BE2C (cell line): ENCODE measurements around the gene ANGPT4.

Experiments used
- DNase-seq: peaks from one replicate; pipeline ENCODE4 v3.0.0-alpha.2; 2020
- H3K27me3 ChIP-seq: fragments of 250-450 bp; sonication (Bioruptor Pico); 2 replicates; pipeline ENCODE4 v1.5.1; 2020; ENCODE audit warnings: mild to moderate bottlenecking
- H3K36me3 ChIP-seq: fragments of 250-450 bp; sonication (Bioruptor Pico); 2 replicates; pipeline ENCODE4 v1.5.1; 2020; ENCODE audit warnings: mild to moderate bottlenecking
- H3K4me1 ChIP-seq: fragments of 250-450 bp; sonication (Bioruptor Pico); 2 replicates; pipeline ENCODE4 v1.5.1; 2020
- H3K4me3 ChIP-seq: 2 replicates; pipeline ENCODE4 v1.5.1; 2011; ENCODE audit warnings: low read depth, low read length
- H3K9me3 ChIP-seq: fragments of 250-450 bp; sonication (Bioruptor Pico); 2 replicates; pipeline ENCODE4 v1.5.1; 2020
- TF ChIP-seq, protein P1 (sequence below): IDR thresholded peaks from 2 replicates; pipeline ENCODE4 v1.5.1; 2012; ENCODE audit warnings: mild to moderate bottlenecking, low read depth, low read length

The ANGPT4 gene

DNA sequence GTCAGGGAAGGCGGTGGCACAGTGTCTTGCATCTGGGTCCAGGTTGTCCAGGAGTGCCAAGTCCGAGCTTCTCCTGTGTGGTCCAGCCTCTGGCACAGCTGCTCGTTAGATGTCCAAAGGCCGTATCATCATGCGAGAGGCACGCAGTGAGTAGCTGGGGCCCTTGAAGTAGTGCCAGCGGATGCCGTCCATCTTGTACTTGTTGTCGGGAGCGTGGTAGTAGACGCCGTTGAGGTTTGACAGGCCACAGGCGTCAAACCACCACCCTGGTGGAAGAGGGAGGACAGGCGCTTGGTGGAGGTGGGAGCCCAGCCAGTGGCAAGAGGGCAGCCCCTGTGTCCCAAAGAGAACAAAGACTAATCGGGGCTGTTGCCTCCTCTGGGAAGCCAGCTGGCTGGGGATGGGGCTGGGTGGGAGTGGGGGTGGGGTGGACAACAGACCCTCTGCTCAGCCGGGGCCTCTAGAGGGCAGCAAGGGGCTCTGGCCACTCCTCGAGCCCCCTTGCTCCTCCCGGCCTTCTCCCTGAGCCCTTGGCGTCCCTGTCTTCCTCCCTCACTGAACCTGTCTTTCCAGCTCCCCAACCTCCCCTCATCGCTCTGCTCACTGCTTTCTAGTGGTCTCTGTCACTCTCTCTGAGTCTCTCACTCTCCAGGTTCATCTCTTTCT lies 43.1 kb downstream of the ANGPT4 start:
- no peak overlapping the region for H3K4me3 ChIP-seq
- TF ChIP-seq, protein P1, sequence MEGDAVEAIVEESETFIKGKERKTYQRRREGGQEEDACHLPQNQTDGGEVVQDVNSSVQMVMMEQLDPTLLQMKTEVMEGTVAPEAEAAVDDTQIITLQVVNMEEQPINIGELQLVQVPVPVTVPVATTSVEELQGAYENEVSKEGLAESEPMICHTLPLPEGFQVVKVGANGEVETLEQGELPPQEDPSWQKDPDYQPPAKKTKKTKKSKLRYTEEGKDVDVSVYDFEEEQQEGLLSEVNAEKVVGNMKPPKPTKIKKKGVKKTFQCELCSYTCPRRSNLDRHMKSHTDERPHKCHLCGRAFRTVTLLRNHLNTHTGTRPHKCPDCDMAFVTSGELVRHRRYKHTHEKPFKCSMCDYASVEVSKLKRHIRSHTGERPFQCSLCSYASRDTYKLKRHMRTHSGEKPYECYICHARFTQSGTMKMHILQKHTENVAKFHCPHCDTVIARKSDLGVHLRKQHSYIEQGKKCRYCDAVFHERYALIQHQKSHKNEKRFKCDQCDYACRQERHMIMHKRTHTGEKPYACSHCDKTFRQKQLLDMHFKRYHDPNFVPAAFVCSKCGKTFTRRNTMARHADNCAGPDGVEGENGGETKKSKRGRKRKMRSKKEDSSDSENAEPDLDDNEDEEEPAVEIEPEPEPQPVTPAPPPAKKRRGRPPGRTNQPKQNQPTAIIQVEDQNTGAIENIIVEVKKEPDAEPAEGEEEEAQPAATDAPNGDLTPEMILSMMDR, result no peak
- no peaks in the 10 kb centered on the region for H3K9me3 ChIP-seq
- no peaks in the 10 kb centered on the region for H3K27me3 ChIP-seq
- no peak for DNase-seq
- no peaks in the 10 kb centered on the region for H3K36me3 ChIP-seq
- no peaks in the 10 kb centered on the region for H3K4me1 ChIP-seq

DNA sequence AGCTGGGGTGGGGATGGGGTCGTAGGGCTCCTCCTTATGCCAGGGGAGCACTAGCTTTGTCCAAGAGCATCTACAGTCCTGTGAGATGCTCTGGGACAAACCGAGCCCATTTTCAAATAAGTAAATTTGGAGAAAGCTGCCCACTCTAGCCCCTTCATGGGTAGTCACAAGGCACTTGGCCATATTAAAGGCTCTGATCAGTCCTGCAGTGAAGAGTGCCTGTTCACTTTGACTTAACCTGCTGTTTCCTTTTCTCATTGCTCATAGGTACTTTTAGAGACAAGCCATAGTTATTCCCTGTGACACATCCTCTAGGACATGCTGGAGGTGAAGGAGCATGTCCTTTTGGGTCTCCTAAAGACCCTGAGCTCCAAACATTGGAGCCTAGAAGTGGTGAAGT lies 44.2 kb downstream of the ANGPT4 start:
- DNase-seq, result no peak
- Histone ChIP-seq H3K36me3 (no peaks in the 10 kb centered on the region), H3K9me3 (no peaks in the 10 kb centered on the region), H3K4me1 (no peaks in the 10 kb centered on the region), H3K27me3 (no peaks in the 10 kb centered on the region), H3K4me3 (no peak overlapping the region)
- TF ChIP-seq, protein P1, result no peak

GRCh38 chr20:871436-871835 lies 44.7 kb downstream of the ANGPT4 start:
- H3K9me3 ChIP-seq, result no peaks in the 10 kb centered on the region
- no peak overlapping the region for H3K4me3 ChIP-seq
- no peaks in the 10 kb centered on the region for H3K36me3 ChIP-seq
- no peaks in the 10 kb centered on the region for H3K4me1 ChIP-seq
- no peak for DNase-seq
- TF ChIP-seq, protein P1, result no peak
- H3K27me3 ChIP-seq, result no peaks in the 10 kb centered on the region

DNA sequence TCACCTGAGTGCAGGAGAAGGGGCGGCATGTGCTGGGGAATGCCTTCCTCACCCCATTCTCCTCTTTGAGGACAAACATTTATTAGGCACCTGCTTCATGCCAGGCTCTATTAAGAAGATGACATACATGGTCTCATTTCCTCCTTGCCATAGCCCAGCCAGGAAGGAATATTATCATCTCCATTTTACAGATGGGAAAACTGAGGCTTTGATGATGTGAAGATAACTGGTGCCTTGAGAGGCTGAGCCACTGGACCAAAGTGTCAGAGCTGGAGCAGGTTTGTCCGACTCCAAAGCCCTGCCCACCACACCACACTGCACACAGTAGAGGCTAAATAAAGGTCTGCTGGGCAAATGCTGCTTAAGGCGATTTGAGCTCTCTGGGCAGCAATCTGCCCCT lies 45.4 kb downstream of the ANGPT4 start:
- Histone ChIP-seq H3K9me3 (no peaks in the 10 kb centered on the region), H3K36me3 (no peaks in the 10 kb centered on the region), H3K4me3 (no peak overlapping the region), H3K27me3 (no peaks in the 10 kb centered on the region), H3K4me1 (no peaks in the 10 kb centered on the region)
- no peak for DNase-seq
- TF ChIP-seq, protein P1, result no peak

GRCh38 chr20:869606-870005 lies 46.5 kb downstream of the ANGPT4 start:
- Histone ChIP-seq H3K4me3 (no peak overlapping the region), H3K4me1 (no peaks in the 10 kb centered on the region), H3K36me3 (no peaks in the 10 kb centered on the region), H3K27me3 (no peaks in the 10 kb centered on the region), H3K9me3 (no peaks in the 10 kb centered on the region)
- TF ChIP-seq, protein P1, result no peak
- DNase-seq, result no peak

GRCh38 chr20:868279-868678 lies 47.9 kb downstream of the ANGPT4 start:
- H3K36me3 ChIP-seq, result no peaks in the 10 kb centered on the region
- H3K9me3 ChIP-seq, result no peaks in the 10 kb centered on the region
- H3K27me3 ChIP-seq, result no peaks in the 10 kb centered on the region
- DNase-seq, result no peak
- H3K4me3 ChIP-seq, result no peak overlapping the region
- TF ChIP-seq, protein P1, result no peak
- no peaks in the 10 kb centered on the region for H3K4me1 ChIP-seq
